ENCODE data around the gene CPVL. TPM values are rescaled to one million over a fixed set of nuclear protein-coding genes. Genes with fewer than 3 reads are reported as not detected.

The CPVL gene
- total RNA-seq, 1 donor from 2014 or later, result 25.9 TPM

DNA sequence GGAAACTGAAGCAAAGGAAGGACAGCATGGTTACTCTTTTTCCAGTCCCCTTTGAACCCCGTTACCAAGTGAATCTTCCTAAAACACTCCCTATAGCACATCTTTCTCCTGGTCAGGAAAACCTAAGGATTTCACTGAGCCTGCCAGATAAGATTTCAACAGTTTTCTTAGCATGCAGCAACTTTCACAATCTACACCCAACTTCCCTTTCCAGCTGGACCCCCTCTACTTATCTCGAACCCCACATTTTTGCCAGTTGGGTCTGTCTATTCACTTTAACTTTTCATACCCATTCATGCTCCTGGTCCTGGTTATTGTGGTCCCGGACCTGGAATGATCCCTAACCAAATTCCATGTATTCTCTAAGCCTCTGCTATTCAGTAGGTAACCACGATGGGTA is 14.9 kb upstream of the CPVL start:
- Histone ChIP-seq H3K27me3 (ENCODE audit: control insufficient read depth, insufficient read depth, low read length) (no peaks in the 10 kb centered on the region), H3K36me3 (ENCODE audit: control insufficient read depth, insufficient read depth, low read length) (no peaks in the 10 kb centered on the region), H3K4me3 (ENCODE audit: low read depth, low read length) (no peak overlapping the region)
- DNase-seq (ENCODE audit: low read depth), result no peak
- TF ChIP-seq, protein P1, sequence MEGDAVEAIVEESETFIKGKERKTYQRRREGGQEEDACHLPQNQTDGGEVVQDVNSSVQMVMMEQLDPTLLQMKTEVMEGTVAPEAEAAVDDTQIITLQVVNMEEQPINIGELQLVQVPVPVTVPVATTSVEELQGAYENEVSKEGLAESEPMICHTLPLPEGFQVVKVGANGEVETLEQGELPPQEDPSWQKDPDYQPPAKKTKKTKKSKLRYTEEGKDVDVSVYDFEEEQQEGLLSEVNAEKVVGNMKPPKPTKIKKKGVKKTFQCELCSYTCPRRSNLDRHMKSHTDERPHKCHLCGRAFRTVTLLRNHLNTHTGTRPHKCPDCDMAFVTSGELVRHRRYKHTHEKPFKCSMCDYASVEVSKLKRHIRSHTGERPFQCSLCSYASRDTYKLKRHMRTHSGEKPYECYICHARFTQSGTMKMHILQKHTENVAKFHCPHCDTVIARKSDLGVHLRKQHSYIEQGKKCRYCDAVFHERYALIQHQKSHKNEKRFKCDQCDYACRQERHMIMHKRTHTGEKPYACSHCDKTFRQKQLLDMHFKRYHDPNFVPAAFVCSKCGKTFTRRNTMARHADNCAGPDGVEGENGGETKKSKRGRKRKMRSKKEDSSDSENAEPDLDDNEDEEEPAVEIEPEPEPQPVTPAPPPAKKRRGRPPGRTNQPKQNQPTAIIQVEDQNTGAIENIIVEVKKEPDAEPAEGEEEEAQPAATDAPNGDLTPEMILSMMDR (IDR thresholded peaks at IDR 0.05; ENCODE audit: insufficient read depth, low read length, poor library complexity, severe bottlenecking), result no peak

DNA sequence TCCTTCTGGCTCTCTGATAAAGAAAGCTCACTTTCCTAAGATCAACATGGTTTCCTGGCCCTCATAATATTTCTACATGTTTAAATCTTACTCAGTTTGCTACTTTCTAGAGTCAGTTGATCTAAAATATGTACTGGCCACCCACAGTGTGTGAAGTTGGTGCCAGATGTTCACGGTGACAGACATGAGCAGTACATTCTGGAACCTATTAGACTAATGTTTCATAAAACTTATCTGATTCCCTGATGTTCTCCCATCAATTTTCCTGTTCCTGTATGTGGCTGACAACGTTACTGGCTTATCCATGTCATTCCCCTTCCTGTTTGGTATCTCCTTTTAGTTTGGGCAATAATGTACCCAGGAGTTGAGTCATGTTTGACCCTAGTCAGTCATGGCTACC is 13.7 kb upstream of the CPVL start:
- no peak for DNase-seq (ENCODE audit: low read depth)
- Histone ChIP-seq H3K27me3 (ENCODE audit: control insufficient read depth, insufficient read depth, low read length) (no peaks in the 10 kb centered on the region), H3K36me3 (ENCODE audit: control insufficient read depth, insufficient read depth, low read length) (no peaks in the 10 kb centered on the region), H3K4me3 (ENCODE audit: low read depth, low read length) (no peak overlapping the region)
- TF ChIP-seq, protein P1 (IDR thresholded peaks at IDR 0.05; ENCODE audit: insufficient read depth, low read length, poor library complexity, severe bottlenecking), result no peak

DNA sequence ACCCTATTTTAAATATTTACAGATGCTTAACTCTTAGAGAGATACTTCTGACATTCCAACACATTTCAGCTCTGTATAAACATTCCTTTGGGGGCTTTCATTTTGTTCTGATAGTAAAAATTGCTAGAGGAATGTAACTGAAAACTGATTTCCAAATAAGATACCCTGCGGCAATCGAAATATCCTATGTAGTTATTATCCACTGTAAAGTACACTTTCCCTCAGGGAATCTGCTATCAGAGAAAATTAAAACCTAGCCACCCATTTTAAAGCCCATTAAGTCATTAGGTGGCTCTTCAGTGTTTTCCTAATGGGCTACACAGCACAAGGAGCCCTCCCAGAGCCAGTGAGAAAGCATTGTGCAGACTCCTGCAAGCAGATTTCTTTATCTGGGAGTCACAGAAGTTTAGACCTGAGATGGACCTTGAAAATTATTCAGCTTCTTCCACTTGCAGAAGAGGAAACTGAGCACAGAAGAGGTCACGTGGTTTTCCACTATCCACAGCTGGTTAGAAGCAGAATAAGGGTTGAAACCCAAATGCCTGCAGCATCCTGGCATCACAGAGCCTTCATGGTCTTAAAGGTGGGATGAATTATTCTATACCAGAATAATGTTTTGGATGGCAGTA is 12.6 kb upstream of the CPVL start:
- no peaks in the 10 kb centered on the region for H3K36me3 ChIP-seq (ENCODE audit: control insufficient read depth, insufficient read depth, low read length)
- no peak for DNase-seq (ENCODE audit: low read depth)

DNA sequence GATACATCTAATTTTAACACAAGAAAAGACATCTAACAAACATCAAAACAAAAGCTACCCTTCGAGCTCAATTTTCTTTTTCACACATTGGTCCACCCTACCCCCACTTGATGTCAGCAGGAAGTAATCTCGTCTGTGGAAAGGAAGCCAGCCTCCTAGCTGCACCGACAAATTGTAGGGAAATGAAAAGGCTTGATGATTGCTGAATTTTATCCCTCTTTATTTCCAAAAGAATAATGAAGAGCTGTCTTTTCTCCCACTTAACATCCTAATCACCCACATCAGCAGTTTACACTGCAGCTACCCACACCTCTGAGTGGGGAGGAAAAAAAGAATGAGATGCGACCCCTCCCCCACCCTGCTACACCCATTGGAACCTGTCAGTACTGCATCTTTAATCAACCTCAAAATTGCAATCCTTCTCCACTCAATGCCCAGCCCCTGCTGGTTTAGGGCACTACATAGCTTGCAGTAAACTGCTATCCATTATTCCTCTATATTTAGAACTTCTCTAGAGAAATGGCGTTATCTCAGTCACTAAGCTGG is 10.6 kb upstream of the CPVL start:
- DNase-seq (ENCODE audit: low read depth), result no peak
- Histone ChIP-seq H3K36me3 (ENCODE audit: control insufficient read depth, insufficient read depth, low read length) (no peaks in the 10 kb centered on the region), H3K27me3 (ENCODE audit: control insufficient read depth, insufficient read depth, low read length) (no peaks in the 10 kb centered on the region), H3K4me3 (ENCODE audit: low read depth, low read length) (no peak overlapping the region)
- TF ChIP-seq, protein P1 (IDR thresholded peaks at IDR 0.05; ENCODE audit: insufficient read depth, low read length, poor library complexity, severe bottlenecking), result no peak

More for the DNA sequence above, 12.6 kb upstream of the CPVL start:
- Histone ChIP-seq H3K27me3 (ENCODE audit: control insufficient read depth, insufficient read depth, low read length) (no peaks in the 10 kb centered on the region), H3K4me3 (ENCODE audit: low read depth, low read length) (no peak overlapping the region)
- TF ChIP-seq, protein P1 (IDR thresholded peaks at IDR 0.05; ENCODE audit: insufficient read depth, low read length, poor library complexity, severe bottlenecking), result no peak

DNA sequence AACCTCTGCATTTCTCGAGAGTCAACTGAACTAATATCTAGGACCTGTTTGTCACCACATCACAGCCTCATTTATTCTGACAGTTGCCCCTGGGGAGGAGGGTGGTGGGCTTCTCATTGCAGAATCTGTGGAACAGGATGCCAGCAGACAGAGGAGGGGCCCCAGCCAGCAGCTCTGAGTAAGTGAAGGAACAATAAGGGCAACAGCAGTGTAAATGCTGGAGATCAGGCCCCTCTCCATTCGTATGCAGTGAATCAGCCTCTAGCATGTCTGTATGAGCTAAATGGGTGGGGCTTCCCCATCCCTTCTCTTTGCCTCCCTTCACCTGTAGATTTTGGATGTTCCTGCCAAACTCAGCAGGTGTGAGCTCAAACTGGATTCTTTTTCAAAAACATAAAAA is 7.7 kb upstream of the CPVL start:
- Histone ChIP-seq H3K27me3 (ENCODE audit: control insufficient read depth, insufficient read depth, low read length) (no peaks in the 10 kb centered on the region), H3K4me3 (ENCODE audit: low read depth, low read length) (no peak overlapping the region), H3K36me3 (ENCODE audit: control insufficient read depth, insufficient read depth, low read length) (no peaks in the 10 kb centered on the region)
- TF ChIP-seq, protein P1 (IDR thresholded peaks at IDR 0.05; ENCODE audit: insufficient read depth, low read length, poor library complexity, severe bottlenecking), result no peak
- no peak for DNase-seq (ENCODE audit: low read depth)

DNA sequence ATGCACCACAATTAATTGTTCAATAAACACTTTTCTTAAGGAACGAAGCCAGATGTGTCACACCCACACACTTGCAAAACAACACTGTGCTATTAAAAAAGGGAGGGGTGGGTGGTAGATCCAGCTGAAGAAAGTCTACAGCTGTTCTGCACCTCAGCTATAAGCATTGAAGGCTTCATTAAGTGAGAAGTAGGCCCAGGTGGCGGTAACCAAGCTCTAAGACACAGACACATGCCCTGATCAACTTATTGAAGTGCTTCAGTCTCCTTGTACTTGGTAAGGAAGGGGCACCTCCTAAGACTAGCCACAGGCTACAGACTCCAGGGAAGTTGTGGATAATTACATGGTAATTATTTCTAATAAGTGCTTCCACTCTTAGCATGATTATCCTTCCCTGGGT is 4.5 kb upstream of the CPVL start:
- DNase-seq (ENCODE audit: low read depth), result no peak

More for the DNA sequence above, 4.5 kb upstream of the CPVL start:
- Histone ChIP-seq H3K36me3 (ENCODE audit: control insufficient read depth, insufficient read depth, low read length) (no peaks in the 10 kb centered on the region), H3K4me3 (ENCODE audit: low read depth, low read length) (no peak overlapping the region), H3K27me3 (ENCODE audit: control insufficient read depth, insufficient read depth, low read length) (peaks cover 2% of the 10 kb centered on the region)
- TF ChIP-seq, protein P1 (IDR thresholded peaks at IDR 0.05; ENCODE audit: insufficient read depth, low read length, poor library complexity, severe bottlenecking), result no peak

All from kidney epithelial cell (primary cell).